GM12878 (cell line): ENCODE measurements around the gene PTPRN2. TPM values are rescaled to one million over a fixed set of nuclear protein-coding genes. Genes with fewer than 3 reads are reported as not detected.

Source experiments
- ATAC-seq: fragments of 200-7000 bp; cut with Tn5 transposase; 3 replicates; pipeline ENCODE4 v1.9.1; 2020; ENCODE audit warnings: mild to moderate bottlenecking, moderate library complexity
- BruUV-seq: library from RNA; stranded (reverse); fragments of 400-500 nt; replicated peaks from 2 replicates; lab custom pipeline; 2021; lab: Mats Ljungman, UMichigan
- CTCF ChIA-PET: fragments of 300-600 bp; sonication (Branson Sonifier 250); formaldehyde crosslinking; extraction: SDS; loops from one replicate; lab custom pipeline; 2021; ENCODE audit warnings: inconsistent platforms; lab: Yijun Ruan, JAX
- POLR2A ChIA-PET: fragments of 350-600 bp; formaldehyde crosslinking; extraction: SDS; loops from one replicate; lab custom pipeline; 2021; ENCODE audit warnings: inconsistent platforms; lab: Charles Lee
- RAD21 ChIA-PET: fragments of 300-600 bp; sonication (Branson Sonifier 250); formaldehyde crosslinking; loops from one replicate; lab custom pipeline; 2023; ENCODE audit warnings: antibody characterized with exemption; ENCODE audit not compliant: unreplicated experiment; lab: Charles Lee
- SMC1A ChIA-PET: fragments of 300-600 bp; sonication (Branson Sonifier 250); formaldehyde crosslinking; loops from one replicate; lab custom pipeline; 2023; ENCODE audit not compliant: unreplicated experiment, uncharacterized antibody; lab: Charles Lee
- DNase-seq: peaks from one replicate; pipeline ENCODE4 v3.0.0-alpha.2; 2011; ENCODE audit warnings: low read depth, low spot score
- FAIRE-seq: peaks from 3 replicates; lab custom pipeline; 2011; peaks lifted over from hg19 to GRCh38; lab: Jason Lieb, UNC
- H2AFZ ChIP-seq: 2 replicates; pipeline ENCODE4 v1.6.0; 2011; ENCODE audit warnings: low read depth, low read length, control low read depth; ENCODE audit not compliant: control insufficient read depth
- H3K27ac ChIP-seq: 2 replicates; pipeline ENCODE4 v1.5.1; 2011; ENCODE audit warnings: control low read depth; ENCODE audit not compliant: control insufficient read depth, insufficient read depth
- H3K27me3 ChIP-seq, 2 experiments: replicated peaks in 1 of 2; 2 replicates each; pipeline versions ENCODE4 v1.6.0 to v1.6.1; 2011; ENCODE audit warnings: low read length in 1 of 2; ENCODE audit not compliant: control insufficient read depth in 2 of 2, insufficient read depth in 2 of 2
- H3K36me3 ChIP-seq, 2 experiments: 2 replicates each; pipeline ENCODE4 v1.5.1; 2011; ENCODE audit warnings: low read length in 1 of 2; ENCODE audit not compliant: control insufficient read depth in 2 of 2, insufficient read depth in 2 of 2
- H3K4me1 ChIP-seq: 2 replicates; pipeline ENCODE4 v1.6.1; 2011; ENCODE audit warnings: mild to moderate bottlenecking, low read length, moderate library complexity, mixed read lengths; ENCODE audit not compliant: control insufficient read depth, insufficient read depth
- H3K4me2 ChIP-seq: 2 replicates; pipeline ENCODE4 v1.6.0; 2011; ENCODE audit warnings: control low read depth; ENCODE audit not compliant: control insufficient read depth, insufficient read depth
- H3K4me3 ChIP-seq: fragments of 200-600 bp; sonication (generic); 2 replicates; pipeline ENCODE4 v1.5.1; 2016
- H3K79me2 ChIP-seq: 2 replicates; pipeline ENCODE4 v1.6.0; 2011; ENCODE audit warnings: low read length; ENCODE audit not compliant: control insufficient read depth, insufficient read depth
- H3K9ac ChIP-seq: 2 replicates; pipeline ENCODE4 v1.8.0; 2011; ENCODE audit warnings: low read length, control low read depth, mixed read lengths; ENCODE audit not compliant: control insufficient read depth, insufficient read depth
- H3K9me3 ChIP-seq: replicated peaks from 3 replicates; pipeline ENCODE4 v1.5.1; 2011; ENCODE audit warnings: mild to moderate bottlenecking, low read length; ENCODE audit not compliant: control insufficient read depth, insufficient read depth
- H4K20me1 ChIP-seq: 2 replicates; pipeline ENCODE4 v1.6.0; 2011; ENCODE audit not compliant: control insufficient read depth, insufficient read depth
- POLR2AphosphoS2 ChIP-seq: IDR thresholded peaks from 2 replicates; pipeline ENCODE4 v1.6.1; 2011; ENCODE audit warnings: low read depth, mild to moderate bottlenecking, low read length, improper control_type of control experiment, moderate library complexity
- RAD51 ChIP-seq: fragments of 450-650 bp; IDR thresholded peaks from 2 replicates; pipeline ENCODE4 v1.6.1; 2016; ENCODE audit warnings: moderate library complexity, mild to moderate bottlenecking, inconsistent platforms
- RELA ChIP-seq: fragments of 450-650 bp; IDR thresholded peaks from 2 replicates; pipeline ENCODE4 v1.8.0; 2014; ENCODE audit warnings: borderline replicate concordance; ENCODE audit not compliant: partially characterized antibody
- SREBF1 ChIP-seq: IDR thresholded peaks from 2 replicates; pipeline ENCODE4 v1.6.1; 2012; ENCODE audit warnings: mild to moderate bottlenecking, low read length
- SREBF2 ChIP-seq: IDR thresholded peaks from 2 replicates; pipeline ENCODE4 v1.6.1; 2012; ENCODE audit warnings: mild to moderate bottlenecking, low read length
- STAT3 ChIP-seq: IDR thresholded peaks from 2 replicates; pipeline ENCODE4 v1.6.1; 2011; ENCODE audit warnings: low read depth, low read length, improper control_type of control experiment
- TARDBP ChIP-seq: IDR thresholded peaks from 2 replicates; pipeline ENCODE4 v1.6.1; 2016; ENCODE audit warnings: borderline replicate concordance
- WGBS: methylation state at CpG from one replicate; pipeline ENCODE4 v1.1.6; 2016; ENCODE audit warnings: low lambda C conversion rate; ENCODE audit not compliant: insufficient replicate concordance, insufficient coverage; ENCODE audit errors: missing lambda C conversion rate; 5-methylcytosine and 5-hydroxymethylcytosine counted together
- in situ Hi-C: fragments of 300-500 bp; cut with MboI; formaldehyde crosslinking; loops from 9 replicates; pipeline ENCODE4 v1.14.3; 2018; ENCODE audit warnings: mixed read lengths
- intact Hi-C: fragments of 100-400 bp; cut with micrococcal nuclease; formaldehyde crosslinking; loops from one replicate; pipeline ENCODE4 v1.14.2; 2022; ENCODE audit not compliant: unreplicated experiment
- polyA plus RNA-seq, 11 experiments: library from polyadenylated mRNA; depleted of rRNA in 4 of 11; unstranded in 6 of 11; stranded (reverse) in 5 of 11; fragments of >200 nt; fragmentation: Nextera tagmentation in 4 of 11; fragmentation: Illumina TruSeq in 1 of 11; extraction: Ambion mirVana in 4 of 11; extraction: Trizol in 1 of 11; gene quantifications; 1 replicate in 1 of 11; 2 replicates in 10 of 11; pipeline versions ENCODE4 v1.2.1 to v1.2.3, GENCODE V29; 2011 to 2016; ENCODE audit warnings: inconsistent platforms in 2 of 11, missing spikeins in 2 of 11, low read depth in 1 of 11
- total RNA-seq, 4 experiments: library from RNA; depleted of rRNA in 3 of 4; stranded (reverse); fragments of >200 nt in 3 of 4; fragmentation: Illumina TruSeq in 1 of 4; extraction: Trizol in 1 of 4; gene quantifications; 2 replicates each; pipeline versions ENCODE4 v1.2.1 to v1.2.3, GENCODE V29; 2013 to 2021
- TF ChIP-seq, protein P1 (sequence below): fragments of 450-650 bp; IDR thresholded peaks from 2 replicates; pipeline ENCODE4 v1.6.1; 2016; ENCODE audit warnings: mild to moderate bottlenecking, moderate library complexity, borderline replicate concordance
- TF ChIP-seq, protein P2 (sequence below): fragments of 450-650 bp; IDR thresholded peaks from 2 replicates; pipeline ENCODE4 v1.6.1; 2017; ENCODE audit warnings: borderline replicate concordance
- TF ChIP-seq, protein P3 (sequence below): fragments of 450-650 bp; formaldehyde crosslinking; IDR thresholded peaks from 2 replicates; pipeline ENCODE4 v1.4.0; 2020; ENCODE audit warnings: mild to moderate bottlenecking, moderate library complexity

Gene PTPRN2
- total and polyA plus RNA-seq, 10 of the 15 experiments (the other 5 are each of a cell fraction or from before 2014, with no cell fraction given), result 5.4 TPM; not detected in 9

DNA sequence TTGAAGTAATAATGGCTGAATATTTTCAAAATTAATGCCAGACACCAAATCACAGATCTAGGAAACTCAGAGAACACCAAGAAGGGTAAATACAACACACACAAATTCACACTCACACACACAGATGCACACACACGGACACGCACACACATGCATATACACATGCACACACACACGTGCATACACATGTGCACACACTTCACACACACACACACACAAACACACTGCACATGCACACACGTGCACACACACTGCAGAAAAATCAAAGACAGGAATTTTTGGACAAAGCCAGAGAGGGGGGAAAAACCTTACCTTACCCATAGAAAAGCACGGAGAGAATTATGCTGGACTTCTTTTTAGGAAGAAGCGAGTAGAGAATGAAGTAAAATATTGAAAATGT lies 547.4 kb downstream of the PTPRN2 start:
- H3K4me2 ChIP-seq, result no peak overlapping the region
- no peaks in the 10 kb centered on the region for H3K27me3 ChIP-seq
- ChIA-PET CTCF (no interaction called here), SMC1A (no interaction called here), POLR2A (no interaction called here), RAD21 (no interaction called here)
- no TSS peak for BruUV-seq
- H4K20me1 ChIP-seq, result no peaks in the 10 kb centered on the region
- H3K4me3 ChIP-seq, result no peak overlapping the region
- intact Hi-C loops, result no loop called here
- H2AFZ ChIP-seq, result no peak overlapping the region
- FAIRE-seq (no peak), ATAC-seq (no peak), DNase-seq (no peak)
- no peaks in the 10 kb centered on the region for H3K36me3 ChIP-seq
- TF ChIP-seq, protein P1, sequence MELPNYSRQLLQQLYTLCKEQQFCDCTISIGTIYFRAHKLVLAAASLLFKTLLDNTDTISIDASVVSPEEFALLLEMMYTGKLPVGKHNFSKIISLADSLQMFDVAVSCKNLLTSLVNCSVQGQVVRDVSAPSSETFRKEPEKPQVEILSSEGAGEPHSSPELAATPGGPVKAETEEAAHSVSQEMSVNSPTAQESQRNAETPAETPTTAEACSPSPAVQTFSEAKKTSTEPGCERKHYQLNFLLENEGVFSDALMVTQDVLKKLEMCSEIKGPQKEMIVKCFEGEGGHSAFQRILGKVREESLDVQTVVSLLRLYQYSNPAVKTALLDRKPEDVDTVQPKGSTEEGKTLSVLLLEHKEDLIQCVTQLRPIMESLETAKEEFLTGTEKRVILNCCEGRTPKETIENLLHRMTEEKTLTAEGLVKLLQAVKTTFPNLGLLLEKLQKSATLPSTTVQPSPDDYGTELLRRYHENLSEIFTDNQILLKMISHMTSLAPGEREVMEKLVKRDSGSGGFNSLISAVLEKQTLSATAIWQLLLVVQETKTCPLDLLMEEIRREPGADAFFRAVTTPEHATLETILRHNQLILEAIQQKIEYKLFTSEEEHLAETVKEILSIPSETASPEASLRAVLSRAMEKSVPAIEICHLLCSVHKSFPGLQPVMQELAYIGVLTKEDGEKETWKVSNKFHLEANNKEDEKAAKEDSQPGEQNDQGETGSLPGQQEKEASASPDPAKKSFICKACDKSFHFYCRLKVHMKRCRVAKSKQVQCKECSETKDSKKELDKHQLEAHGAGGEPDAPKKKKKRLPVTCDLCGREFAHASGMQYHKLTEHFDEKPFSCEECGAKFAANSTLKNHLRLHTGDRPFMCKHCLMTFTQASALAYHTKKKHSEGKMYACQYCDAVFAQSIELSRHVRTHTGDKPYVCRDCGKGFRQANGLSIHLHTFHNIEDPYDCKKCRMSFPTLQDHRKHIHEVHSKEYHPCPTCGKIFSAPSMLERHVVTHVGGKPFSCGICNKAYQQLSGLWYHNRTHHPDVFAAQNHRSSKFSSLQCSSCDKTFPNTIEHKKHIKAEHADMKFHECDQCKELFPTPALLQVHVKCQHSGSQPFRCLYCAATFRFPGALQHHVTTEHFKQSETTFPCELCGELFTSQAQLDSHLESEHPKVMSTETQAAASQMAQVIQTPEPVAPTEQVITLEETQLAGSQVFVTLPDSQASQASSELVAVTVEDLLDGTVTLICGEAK, result no peak
- TF ChIP-seq SREBF2, result no peak
- TF ChIP-seq, protein P2, sequence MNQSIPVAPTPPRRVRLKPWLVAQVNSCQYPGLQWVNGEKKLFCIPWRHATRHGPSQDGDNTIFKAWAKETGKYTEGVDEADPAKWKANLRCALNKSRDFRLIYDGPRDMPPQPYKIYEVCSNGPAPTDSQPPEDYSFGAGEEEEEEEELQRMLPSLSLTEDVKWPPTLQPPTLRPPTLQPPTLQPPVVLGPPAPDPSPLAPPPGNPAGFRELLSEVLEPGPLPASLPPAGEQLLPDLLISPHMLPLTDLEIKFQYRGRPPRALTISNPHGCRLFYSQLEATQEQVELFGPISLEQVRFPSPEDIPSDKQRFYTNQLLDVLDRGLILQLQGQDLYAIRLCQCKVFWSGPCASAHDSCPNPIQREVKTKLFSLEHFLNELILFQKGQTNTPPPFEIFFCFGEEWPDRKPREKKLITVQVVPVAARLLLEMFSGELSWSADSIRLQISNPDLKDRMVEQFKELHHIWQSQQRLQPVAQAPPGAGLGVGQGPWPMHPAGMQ, result no peak
- no peak for TF ChIP-seq RAD51
- TF ChIP-seq POLR2AphosphoS2, result no peak
- TF ChIP-seq, protein P3, sequence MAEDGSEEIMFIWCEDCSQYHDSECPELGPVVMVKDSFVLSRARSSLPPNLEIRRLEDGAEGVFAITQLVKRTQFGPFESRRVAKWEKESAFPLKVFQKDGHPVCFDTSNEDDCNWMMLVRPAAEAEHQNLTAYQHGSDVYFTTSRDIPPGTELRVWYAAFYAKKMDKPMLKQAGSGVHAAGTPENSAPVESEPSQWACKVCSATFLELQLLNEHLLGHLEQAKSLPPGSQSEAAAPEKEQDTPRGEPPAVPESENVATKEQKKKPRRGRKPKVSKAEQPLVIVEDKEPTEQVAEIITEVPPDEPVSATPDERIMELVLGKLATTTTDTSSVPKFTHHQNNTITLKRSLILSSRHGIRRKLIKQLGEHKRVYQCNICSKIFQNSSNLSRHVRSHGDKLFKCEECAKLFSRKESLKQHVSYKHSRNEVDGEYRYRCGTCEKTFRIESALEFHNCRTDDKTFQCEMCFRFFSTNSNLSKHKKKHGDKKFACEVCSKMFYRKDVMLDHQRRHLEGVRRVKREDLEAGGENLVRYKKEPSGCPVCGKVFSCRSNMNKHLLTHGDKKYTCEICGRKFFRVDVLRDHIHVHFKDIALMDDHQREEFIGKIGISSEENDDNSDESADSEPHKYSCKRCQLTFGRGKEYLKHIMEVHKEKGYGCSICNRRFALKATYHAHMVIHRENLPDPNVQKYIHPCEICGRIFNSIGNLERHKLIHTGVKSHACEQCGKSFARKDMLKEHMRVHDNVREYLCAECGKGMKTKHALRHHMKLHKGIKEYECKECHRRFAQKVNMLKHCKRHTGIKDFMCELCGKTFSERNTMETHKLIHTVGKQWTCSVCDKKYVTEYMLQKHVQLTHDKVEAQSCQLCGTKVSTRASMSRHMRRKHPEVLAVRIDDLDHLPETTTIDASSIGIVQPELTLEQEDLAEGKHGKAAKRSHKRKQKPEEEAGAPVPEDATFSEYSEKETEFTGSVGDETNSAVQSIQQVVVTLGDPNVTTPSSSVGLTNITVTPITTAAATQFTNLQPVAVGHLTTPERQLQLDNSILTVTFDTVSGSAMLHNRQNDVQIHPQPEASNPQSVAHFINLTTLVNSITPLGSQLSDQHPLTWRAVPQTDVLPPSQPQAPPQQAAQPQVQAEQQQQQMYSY, result no peak
- TF ChIP-seq RELA, result no peak
- no peak for TF ChIP-seq STAT3
- no peak for TF ChIP-seq SREBF1
- TF ChIP-seq TARDBP, result no peak
- no peaks in the 10 kb centered on the region for H3K9me3 ChIP-seq
- H3K79me2 ChIP-seq, result no peaks in the 10 kb centered on the region
- in situ Hi-C loops, result no loop called here
- no peak overlapping the region for H3K9ac ChIP-seq
- WGBS, result 31% methylated on average over 6 of the region's 6 CpGs
- H3K27ac ChIP-seq, result no peak overlapping the region
- no peaks in the 10 kb centered on the region for H3K4me1 ChIP-seq
